GM18951 (cell line): Measurements from ENCODE around the gene HACD2.
"Not testable (repeated sequence)": the region's sequence is repeated elsewhere in the genome, so short reads cannot be mapped to it uniquely, and the experiment has no call there.

Experiments
- POLR2A ChIP-seq: IDR thresholded peaks from 4 replicates; pipeline ENCODE4 v1.6.1; 2011; ENCODE audit warnings: mild to moderate bottlenecking; ENCODE audit not compliant: insufficient read length, insufficient read depth; ENCODE audit errors: extremely low read depth
- in situ Hi-C: fragments of 300-500 bp; cut with MboI; formaldehyde crosslinking; loops from one replicate; pipeline ENCODE4 v1.12.0; 2022; ENCODE audit warnings: low sequenced_read_pairs, mixed read lengths, inconsistent platforms; ENCODE audit not compliant: unreplicated experiment

The HACD2 gene

GRCh38 chr3:123511726-123512125 is 73.1 kb downstream of the HACD2 start:
- no peak for TF ChIP-seq POLR2A

GRCh38 chr3:123511084-123511483 is 73.8 kb downstream of the HACD2 start:
- TF ChIP-seq POLR2A = no peak
- in situ Hi-C loops = no loop called here

More at GRCh38 chr3:123511726-123512125, 73.1 kb downstream of the HACD2 start:
- in situ Hi-C loops = no loop called here

GRCh38 chr3:123508178-123508577 is 76.7 kb downstream of the HACD2 start:
- in situ Hi-C loops = no loop called here

GRCh38 chr3:123505820-123506219 is 79.0 kb downstream of the HACD2 start:
- TF ChIP-seq POLR2A = no peak
- in situ Hi-C loops = no loop called here

More at GRCh38 chr3:123508178-123508577, 76.7 kb downstream of the HACD2 start:
- no peak for TF ChIP-seq POLR2A

GRCh38 chr3:123503203-123503602 is 81.7 kb downstream of the HACD2 start:
- in situ Hi-C loops = no loop called here
- TF ChIP-seq POLR2A = no peak

GRCh38 chr3:123499322-123499721 is 85.5 kb downstream of the HACD2 start:
- no peak for TF ChIP-seq POLR2A
- in situ Hi-C loops = loop anchor here (10.0 kb wide), 1 partner anchor 175 kb away; no protein-coding TSS in a partner anchor

GRCh38 chr3:123498761-123499160 is 86.1 kb downstream of the HACD2 start:
- in situ Hi-C loops = loop anchor here (10.0 kb wide), 1 partner anchor 174 kb away; no protein-coding TSS in a partner anchor
- no peak for TF ChIP-seq POLR2A

GRCh38 chr3:123493912-123494311 is 90.9 kb downstream of the HACD2 start:
- no peak for TF ChIP-seq POLR2A
- in situ Hi-C loops = loop anchor here (10.0 kb wide), 1 partner anchor 169 kb away; no protein-coding TSS in a partner anchor

GRCh38 chr3:123491966-123492587 is 92.8 kb downstream of the HACD2 start:
- TF ChIP-seq POLR2A = no peak
- in situ Hi-C loops = loop anchor here (10.0 kb wide), 1 partner anchor 167 kb away; no protein-coding TSS in a partner anchor

- in situ Hi-C loops = loop anchor here (10.0 kb wide), 1 partner anchor 165 kb away; no protein-coding TSS in a partner anchor
Measured at GRCh38 chr3:123489400-123490004, 95.4 kb downstream of the HACD2 start.

GRCh38 chr3:123488645-123489347 is 96.1 kb downstream of the HACD2 start:
- TF ChIP-seq POLR2A = no peak
- in situ Hi-C loops = no loop called here

More at GRCh38 chr3:123489400-123490004, 95.4 kb downstream of the HACD2 start:
- no peak for TF ChIP-seq POLR2A

- in situ Hi-C loops = not testable (repeated sequence)
Measured at GRCh38 chr3:123487063-123487462, 97.8 kb downstream of the HACD2 start.

- TF ChIP-seq POLR2A = no peak
Measured at GRCh38 chr3:123486460-123486859, 98.4 kb downstream of the HACD2 start.

More at GRCh38 chr3:123486460-123486859, 98.4 kb downstream of the HACD2 start:
- in situ Hi-C loops = no loop called here
